DMS153 (cell line): ENCODE measurements around the gene KLF6.
A peak's percentile ranks its signal among the peaks of the same experiment; 100 is the strongest.
"Not testable (repeated sequence)": the region's sequence is repeated elsewhere in the genome, so short reads cannot be mapped to it uniquely, and the experiment has no call there.

Experiments
- DNase-seq: peaks from one replicate; lab custom pipeline; 2025; lab: John Stamatoyannopoulos, UW

KLF6 gene

GRCh38 chr10:3757250-3757637, 27.8 kb downstream of the KLF6 start:
- no peak for DNase-seq

DNA sequence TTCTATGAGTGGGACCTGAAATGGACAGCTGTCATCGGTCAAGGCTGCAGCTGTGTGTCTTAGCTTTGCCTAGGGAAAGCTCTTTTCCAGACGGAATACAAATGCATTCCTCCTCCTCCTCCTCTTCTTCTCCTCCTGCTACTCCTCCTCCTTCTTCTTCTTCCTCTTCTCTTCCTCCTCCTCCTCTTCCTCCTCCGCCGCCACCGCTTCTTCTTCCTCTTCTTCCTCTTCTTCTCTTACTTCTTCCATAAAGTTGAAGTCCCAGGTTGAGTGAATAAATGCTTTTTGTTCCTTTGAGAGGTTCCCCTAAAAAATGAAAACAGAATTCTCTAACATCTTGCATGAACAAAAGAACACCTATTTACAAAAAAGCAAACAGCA, 28.7 kb downstream of the KLF6 start:
- DNase-seq, result no peak

GRCh38 chr10:3755440-3756359, 29.3 kb downstream of the KLF6 start:
- DNase-seq, result no peak

DNA sequence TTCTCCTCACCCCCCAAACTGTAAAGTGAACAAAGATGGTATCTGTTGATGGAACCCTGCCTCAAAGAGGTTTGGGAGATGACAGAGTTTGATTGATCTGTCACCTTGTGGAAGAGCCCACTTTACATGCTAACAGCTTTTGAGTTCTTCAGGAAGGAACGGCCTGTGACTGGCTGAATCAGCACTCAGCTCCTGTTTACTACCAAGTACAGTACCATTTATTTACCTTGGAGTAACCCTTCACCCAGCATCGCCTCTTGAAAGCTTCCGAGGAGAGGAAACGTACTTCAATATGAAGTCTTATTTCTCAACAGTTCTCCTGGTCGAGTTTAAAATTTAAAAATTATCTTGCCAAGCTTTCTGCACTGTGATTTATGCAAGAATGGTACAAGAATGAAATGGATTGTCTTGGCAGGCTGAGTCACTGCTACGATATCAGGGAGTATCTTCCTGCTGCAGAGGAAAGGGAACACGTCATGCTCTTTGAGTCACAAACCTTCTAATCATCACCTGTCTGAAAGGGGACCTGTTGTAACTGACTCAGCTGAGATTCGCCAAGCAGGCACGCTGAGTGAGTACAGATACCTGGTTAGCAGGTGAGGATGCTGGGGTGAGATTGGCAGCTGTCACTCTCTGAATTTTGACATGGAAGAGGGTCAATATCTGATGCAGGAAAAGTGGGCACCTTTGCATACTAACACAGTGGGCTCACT, 30.1 kb downstream of the KLF6 start:
- DNase-seq, result no peak

DNA sequence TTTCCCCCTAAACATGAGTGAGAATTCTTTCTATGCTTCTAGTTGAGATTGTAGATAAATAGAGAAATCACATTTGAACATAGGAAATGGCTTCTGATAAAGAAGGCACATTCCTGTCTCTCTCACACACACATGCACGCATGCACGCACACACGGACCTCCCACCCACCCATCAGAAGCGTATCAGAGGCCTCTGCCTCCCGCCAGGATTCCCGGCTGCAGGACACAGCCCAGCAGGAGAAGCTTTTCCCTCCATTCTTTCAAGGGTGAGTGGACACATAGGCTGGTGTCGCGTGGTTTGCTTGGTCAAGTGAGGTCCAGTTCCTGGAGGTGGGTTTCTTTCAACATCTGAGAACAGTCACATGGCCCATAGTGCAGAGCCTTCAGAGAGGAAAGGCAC, 34.2 kb downstream of the KLF6 start:
- no peak for DNase-seq

DNA sequence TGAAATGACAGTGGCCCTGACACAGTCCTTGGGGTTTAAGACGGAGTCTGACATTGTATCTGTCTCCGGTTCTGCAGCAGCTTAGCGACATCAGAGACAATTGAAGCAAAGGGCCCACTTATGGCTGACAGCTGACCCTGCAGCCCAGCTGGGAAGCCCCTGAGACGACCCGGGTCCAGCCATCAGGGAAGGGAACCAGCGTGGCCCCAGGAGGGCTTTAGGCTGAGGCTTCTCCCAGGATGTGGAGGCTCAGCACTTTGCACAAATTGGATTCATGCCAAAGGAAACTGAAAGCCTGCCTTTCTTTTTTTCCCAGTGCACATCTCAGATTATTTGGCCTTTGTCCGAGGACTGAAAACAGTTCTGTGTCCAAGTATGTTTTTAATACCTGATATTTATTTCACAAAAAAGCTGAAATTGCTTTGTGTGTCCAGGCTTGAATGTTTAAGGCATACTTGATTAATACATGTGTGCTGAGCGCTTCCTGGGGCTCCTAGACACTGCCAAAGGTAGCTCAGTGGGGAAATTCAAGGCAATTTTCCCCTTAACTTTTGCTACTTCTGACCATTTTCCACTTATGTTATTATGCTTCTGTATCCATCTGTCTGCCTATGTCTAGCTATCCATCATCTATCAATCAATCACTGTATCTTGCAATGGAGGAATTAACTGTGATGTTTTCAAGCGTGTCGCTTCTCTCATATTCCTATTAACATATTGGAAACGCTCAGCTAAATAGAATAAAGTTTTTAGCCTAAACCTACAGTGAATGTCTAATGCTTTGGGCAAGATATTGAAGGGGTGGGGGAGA, 34.8 kb downstream of the KLF6 start:
- DNase-seq, result no peak

GRCh38 chr10:3749600-3749999, 35.4 kb downstream of the KLF6 start:
- DNase-seq, result no peak

DNA sequence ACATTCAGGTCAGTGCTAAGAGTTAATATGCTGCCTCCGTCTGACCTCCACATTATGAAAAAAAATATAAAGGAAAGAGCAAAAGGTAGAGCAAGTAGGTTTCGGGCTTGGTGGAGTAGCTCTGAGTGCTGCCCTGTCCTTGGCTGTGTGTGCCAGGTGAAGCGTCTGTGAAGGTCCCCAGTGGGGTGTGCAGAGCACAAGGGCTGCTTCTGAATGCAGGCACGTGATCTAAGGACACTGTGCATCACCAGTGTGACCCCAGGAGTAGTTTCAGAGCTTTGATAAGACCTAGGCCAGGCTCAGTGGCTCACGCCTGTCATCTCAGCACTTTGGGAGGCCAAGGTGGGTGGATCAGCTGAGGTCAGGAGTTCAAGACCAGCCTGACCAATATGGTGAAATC, 36.0 kb downstream of the KLF6 start:
- no peak for DNase-seq

DNA sequence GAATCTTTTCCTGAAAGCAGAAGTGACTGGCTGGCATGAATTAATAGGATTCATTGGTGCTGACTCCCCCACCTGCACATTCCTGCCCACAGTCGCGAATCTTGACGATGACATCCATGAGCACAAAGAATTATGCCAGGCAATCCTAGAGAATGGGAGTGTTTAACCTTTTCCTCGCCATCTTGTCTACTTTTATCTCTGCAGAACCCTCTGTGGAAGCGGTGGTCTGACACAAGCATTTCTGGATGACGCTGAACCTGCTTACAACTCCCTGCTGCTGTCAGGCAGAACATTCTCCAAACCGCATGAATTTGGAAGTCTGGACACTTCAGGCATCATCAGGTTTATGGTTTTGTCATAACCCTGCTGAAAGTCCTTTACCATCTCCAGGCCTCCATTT, 36.5 kb downstream of the KLF6 start:
- DNase-seq, result no peak

- DNase-seq, result peak; percentile 2
Observed at GRCh38 chr10:3747984-3748383, 37.0 kb downstream of the KLF6 start.

GRCh38 chr10:3747248-3747960, 37.6 kb downstream of the KLF6 start:
- DNase-seq, result no peak

DNA sequence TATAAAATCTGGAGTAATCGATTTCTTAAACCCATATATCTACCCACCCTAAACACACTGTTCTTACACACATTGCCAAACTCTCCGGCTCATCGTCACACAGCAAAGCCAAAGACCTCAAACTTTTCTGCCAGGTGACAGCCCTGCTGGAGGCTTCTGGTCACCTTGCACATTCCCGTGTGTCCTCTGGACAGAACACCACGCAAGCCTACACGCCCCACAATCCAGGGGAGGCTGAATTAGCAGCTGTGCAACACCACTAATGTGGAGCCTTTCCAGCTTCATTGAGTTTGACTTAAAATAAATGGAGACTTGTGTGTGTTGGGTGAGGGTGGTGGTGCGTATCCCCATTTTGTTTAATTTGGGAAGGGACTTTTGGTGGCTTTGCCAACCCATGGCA, 38.4 kb downstream of the KLF6 start:
- no peak for DNase-seq

GRCh38 chr10:3745521-3745920, 39.5 kb downstream of the KLF6 start:
- peak; percentile 52 for DNase-seq

DNA sequence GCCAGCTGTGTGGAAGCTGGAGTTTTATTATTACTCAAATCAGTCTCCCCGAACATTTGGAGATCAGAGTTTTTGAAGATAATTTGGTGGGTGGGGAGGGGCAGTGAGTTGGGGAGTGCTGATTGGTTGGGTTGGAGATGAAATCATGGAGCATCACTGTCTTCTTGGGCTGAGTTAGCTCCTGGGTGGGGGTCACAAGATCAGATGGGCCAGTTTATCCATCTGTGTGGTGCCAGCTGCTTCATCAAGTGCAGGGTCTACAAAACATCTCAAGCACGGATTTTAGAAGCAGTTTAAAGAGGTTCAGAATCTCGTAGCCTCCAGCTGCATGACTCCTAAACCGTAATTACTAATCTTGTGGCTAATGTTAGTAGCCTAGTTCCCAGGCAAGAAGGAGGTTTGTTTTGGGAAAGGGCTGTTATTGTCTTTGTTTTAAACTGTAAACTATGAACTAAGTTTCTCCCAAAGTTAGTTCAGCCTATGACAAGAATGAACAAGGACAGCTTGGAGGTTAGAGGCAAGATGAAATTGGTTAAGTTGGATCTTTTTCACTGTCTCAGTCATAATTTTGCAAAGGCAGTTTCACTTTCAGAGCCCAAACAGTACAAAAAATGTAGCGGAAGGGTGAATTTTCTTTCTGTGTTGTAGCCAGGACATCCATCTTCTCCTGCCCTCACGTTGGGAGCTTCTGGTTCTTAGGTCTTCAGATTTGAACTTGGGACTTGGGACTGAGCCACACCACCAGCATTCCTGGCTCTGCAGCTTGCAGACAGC, 43.1 kb downstream of the KLF6 start:
- DNase-seq, result no peak

- DNase-seq, result no peak
Observed at GRCh38 chr10:3740157-3740871, 44.7 kb downstream of the KLF6 start.

GRCh38 chr10:3738855-3739350, 46.1 kb downstream of the KLF6 start:
- DNase-seq, result no peak

- DNase-seq, result no peak
Observed at GRCh38 chr10:3737864-3738263, 47.1 kb downstream of the KLF6 start.

- no peak for DNase-seq
Observed at GRCh38 chr10:3735175-3735574, 49.8 kb downstream of the KLF6 start.

- DNase-seq, result no peak
Observed at GRCh38 chr10:3734111-3734510, 50.9 kb downstream of the KLF6 start.

DNA sequence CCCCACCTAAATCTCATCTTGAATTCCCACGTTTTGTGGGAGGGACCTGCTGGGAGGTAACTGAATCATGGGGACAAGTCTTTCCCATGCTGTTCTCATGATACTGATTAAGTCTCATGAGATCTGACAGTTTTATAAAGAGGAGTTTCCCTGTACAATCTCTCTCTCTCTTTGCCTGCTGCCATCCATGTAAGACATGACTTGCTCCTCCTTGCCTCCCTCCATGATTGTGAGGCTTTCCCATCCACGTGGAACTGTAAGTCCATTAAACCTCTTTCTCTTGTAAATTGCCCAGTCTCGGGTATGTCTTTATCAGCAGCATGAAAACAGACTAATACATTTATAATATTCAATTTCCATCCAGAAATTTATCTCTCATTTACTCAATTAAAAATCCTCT, 52.8 kb downstream of the KLF6 start:
- not testable (repeated sequence) for DNase-seq
